Measurements from ENCODE around the gene EMCN.
"Not testable (repeated sequence)": the region's sequence is repeated elsewhere in the genome, so short reads cannot be mapped to it uniquely, and the experiment has no call there.

EMCN gene

DNA sequence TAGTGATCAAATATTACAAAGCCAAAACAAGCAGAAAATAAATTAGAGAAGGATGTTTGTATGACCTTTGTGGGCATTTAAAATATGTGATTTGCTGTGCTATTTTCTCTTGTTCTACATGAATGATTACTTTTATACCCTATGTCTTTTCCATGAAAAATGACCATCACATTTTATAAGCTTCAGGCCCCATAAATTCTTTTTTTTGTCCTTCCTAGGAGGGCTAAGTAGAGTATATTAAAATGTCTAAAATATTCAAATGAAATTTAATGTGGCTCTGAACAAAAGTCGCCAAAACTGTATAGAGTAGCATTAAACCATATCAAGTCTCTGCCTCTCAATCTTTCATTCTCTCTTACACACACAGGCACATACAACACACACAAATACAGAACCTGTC lies 15.9 kb upstream of the EMCN start:
- FAIRE-seq, result no peak
- DNase-seq (ENCODE audit: insufficient read length, low spot score), result no peak
- no peak for TF ChIP-seq POU2F2 (IDR thresholded peaks at IDR 0.05; ENCODE audit: low read depth, low read length)
- no peak for TF ChIP-seq PAX5 (IDR thresholded peaks at IDR 0.05; ENCODE audit: insufficient read depth, low read length, severe bottlenecking)
- TF ChIP-seq POLR2A (IDR thresholded peaks at IDR 0.05; ENCODE audit: low read depth, low read length), result no peak
- no peak for TF ChIP-seq TAF1 (IDR thresholded peaks at IDR 0.05; ENCODE audit: low read depth, low read length)
- no peak for TF ChIP-seq POLR2AphosphoS5 (IDR thresholded peaks at IDR 0.05; ENCODE audit: low read depth, low read length)
- TF ChIP-seq SPI1 (IDR thresholded peaks at IDR 0.05; ENCODE audit: low read depth, low read length), result no peak

DNA sequence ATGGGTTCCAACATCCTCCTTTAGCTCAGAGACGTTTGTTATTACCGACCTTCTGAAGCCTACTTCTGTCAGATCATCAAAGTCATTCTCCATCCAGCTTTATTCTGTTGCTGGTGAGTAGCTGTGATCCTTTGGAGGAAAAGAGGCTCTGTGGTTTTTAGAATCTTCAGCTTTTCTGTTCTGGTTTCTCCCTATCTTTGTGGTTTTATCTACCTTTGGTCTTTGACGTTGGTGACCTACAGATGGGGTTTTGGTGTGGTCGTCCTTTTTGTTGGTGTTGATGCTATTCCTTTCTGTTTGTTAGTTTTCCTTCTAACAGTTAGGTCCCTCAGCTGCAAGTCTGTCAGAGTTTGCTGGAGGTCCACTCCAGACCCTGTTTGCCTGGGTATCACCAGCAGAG lies 12.3 kb upstream of the EMCN start:
- not testable (repeated sequence) for FAIRE-seq; DNase-seq (ENCODE audit: insufficient read length, low spot score)

DNA sequence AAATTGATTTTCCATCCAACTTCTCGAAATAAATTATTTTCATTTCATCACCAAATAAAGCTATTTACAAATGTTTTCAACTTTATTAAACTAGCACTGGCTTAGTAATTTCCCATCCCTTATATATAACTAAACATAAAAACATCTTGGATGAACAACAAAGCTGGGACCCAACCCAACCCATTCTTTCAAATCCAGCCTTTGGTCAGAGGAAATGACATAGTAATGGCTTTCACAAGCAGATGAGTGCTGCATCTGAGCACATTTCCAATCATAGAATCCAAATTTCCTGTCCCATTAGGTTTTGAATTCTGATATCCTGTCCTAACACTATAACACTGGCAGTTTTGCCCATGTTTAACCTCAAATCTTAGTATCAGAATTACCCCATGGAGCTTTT lies 7.9 kb upstream of the EMCN start:
- no peak for TF ChIP-seq POU2F2 (IDR thresholded peaks at IDR 0.05; ENCODE audit: low read depth, low read length)
- no peak for TF ChIP-seq SPI1 (IDR thresholded peaks at IDR 0.05; ENCODE audit: low read depth, low read length)
- no peak for TF ChIP-seq POLR2A (IDR thresholded peaks at IDR 0.05; ENCODE audit: low read depth, low read length)
- no peak for TF ChIP-seq POLR2AphosphoS5 (IDR thresholded peaks at IDR 0.05; ENCODE audit: low read depth, low read length)
- TF ChIP-seq PAX5 (IDR thresholded peaks at IDR 0.05; ENCODE audit: insufficient read depth, low read length, severe bottlenecking), result no peak
- no peak for TF ChIP-seq TAF1 (IDR thresholded peaks at IDR 0.05; ENCODE audit: low read depth, low read length)
- DNase-seq (ENCODE audit: insufficient read length, low spot score) (no peak), FAIRE-seq (no peak)

DNA sequence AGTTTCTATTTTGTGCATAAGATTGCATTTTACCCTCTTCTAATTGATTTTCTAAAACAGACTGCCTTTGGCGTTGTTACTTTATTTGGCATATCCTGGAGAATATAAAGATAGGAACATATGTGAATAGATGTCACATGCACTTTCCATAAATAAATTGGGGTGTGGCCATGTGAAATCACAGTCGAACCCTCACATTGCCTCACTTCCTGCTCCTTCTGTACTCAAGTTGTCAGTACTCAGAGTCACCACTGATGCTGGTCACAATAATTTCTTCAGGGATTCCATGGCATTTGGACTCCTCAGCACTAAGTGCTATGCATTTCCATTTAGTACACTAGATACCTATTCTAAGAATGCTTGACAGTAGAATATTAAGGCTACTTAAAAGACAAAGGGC lies 1.4 kb upstream of the EMCN start:
- no peak for FAIRE-seq
- no peak for TF ChIP-seq TAF1 (IDR thresholded peaks at IDR 0.05; ENCODE audit: low read depth, low read length)
- TF ChIP-seq PAX5 (IDR thresholded peaks at IDR 0.05; ENCODE audit: insufficient read depth, low read length, severe bottlenecking), result no peak
- no peak for TF ChIP-seq SPI1 (IDR thresholded peaks at IDR 0.05; ENCODE audit: low read depth, low read length)
- TF ChIP-seq POU2F2 (IDR thresholded peaks at IDR 0.05; ENCODE audit: low read depth, low read length), result no peak
- TF ChIP-seq POLR2A (IDR thresholded peaks at IDR 0.05; ENCODE audit: low read depth, low read length), result no peak
- no peak for TF ChIP-seq POLR2AphosphoS5 (IDR thresholded peaks at IDR 0.05; ENCODE audit: low read depth, low read length)
- DNase-seq (ENCODE audit: insufficient read length, low spot score), result no peak

DNA sequence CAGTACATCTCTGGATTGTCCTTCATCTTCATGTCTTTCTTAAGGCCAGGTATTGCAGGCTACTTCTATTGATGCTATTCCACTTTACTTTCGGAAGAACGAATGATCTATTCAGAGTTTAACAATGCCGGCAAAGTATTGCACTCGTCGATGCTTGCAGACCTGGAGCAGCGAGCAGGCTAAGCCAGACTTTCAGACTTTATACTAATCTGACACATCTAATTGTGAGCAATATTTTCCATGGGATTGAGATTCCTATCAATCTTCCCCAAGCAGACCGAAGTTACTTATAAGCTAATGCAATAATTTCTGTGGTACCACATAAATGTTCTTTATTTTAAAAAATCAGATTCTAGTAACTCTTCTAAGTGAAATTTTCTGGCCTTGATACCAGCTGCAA lies 1.6 kb downstream of the EMCN start:
- no peak for FAIRE-seq
- no peak for TF ChIP-seq POLR2AphosphoS5 (IDR thresholded peaks at IDR 0.05; ENCODE audit: low read depth, low read length)
- no peak for TF ChIP-seq POU2F2 (IDR thresholded peaks at IDR 0.05; ENCODE audit: low read depth, low read length)
- no peak for TF ChIP-seq SPI1 (IDR thresholded peaks at IDR 0.05; ENCODE audit: low read depth, low read length)
- no peak for TF ChIP-seq PAX5 (IDR thresholded peaks at IDR 0.05; ENCODE audit: insufficient read depth, low read length, severe bottlenecking)
- TF ChIP-seq TAF1 (IDR thresholded peaks at IDR 0.05; ENCODE audit: low read depth, low read length), result no peak
- TF ChIP-seq POLR2A (IDR thresholded peaks at IDR 0.05; ENCODE audit: low read depth, low read length), result no peak

DNA sequence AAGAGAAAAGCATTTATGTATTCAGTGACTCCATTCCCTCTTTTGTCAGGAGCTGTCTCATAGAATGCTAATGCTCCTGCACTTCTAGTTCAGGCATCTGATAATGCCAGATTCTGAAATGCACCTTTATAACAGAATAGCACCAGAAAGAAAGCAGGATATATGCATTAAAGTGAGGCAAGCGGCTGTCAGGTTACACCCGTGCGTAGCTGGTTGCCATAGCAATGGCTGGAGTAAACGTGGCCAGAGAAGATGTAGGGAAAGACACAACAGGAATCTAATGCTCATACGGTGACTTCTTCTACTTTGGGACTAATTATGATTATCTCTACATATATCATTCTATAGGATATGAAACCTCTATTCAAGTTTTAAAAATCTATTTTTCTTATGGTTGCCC lies 5.9 kb downstream of the EMCN start:
- no peak for TF ChIP-seq TAF1 (IDR thresholded peaks at IDR 0.05; ENCODE audit: low read depth, low read length)
- FAIRE-seq (no peak), DNase-seq (ENCODE audit: insufficient read length, low spot score) (no peak)

More for the DNA sequence above, 1.6 kb downstream of the EMCN start:
- DNase-seq (ENCODE audit: insufficient read length, low spot score), result no peak

DNA sequence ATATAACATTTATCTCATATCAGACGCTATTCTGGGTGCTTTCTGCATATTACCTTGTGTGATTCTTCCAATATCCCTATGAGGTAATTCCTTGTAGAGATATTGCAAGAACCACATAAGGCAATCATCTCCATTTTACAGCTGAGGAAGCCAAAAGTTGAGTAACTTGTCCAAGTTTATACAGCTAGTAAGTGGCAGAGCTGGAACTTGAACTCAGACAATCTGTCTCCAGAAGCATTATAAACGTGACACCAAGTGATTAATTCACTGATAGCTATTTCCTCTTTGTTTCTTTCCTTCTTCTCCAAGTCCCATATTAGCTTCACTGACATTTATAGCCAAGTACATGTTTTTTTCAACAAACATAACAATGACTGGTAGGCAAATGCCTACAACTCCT lies 7.3 kb downstream of the EMCN start:
- FAIRE-seq (no peak), DNase-seq (ENCODE audit: insufficient read length, low spot score) (no peak)
- TF ChIP-seq POLR2AphosphoS5 (IDR thresholded peaks at IDR 0.05; ENCODE audit: low read depth, low read length) (no peak), POLR2A (IDR thresholded peaks at IDR 0.05; ENCODE audit: low read depth, low read length) (no peak), POU2F2 (IDR thresholded peaks at IDR 0.05; ENCODE audit: low read depth, low read length) (no peak), TAF1 (IDR thresholded peaks at IDR 0.05; ENCODE audit: low read depth, low read length) (no peak), SPI1 (IDR thresholded peaks at IDR 0.05; ENCODE audit: low read depth, low read length) (no peak), PAX5 (IDR thresholded peaks at IDR 0.05; ENCODE audit: insufficient read depth, low read length, severe bottlenecking) (no peak)

DNA sequence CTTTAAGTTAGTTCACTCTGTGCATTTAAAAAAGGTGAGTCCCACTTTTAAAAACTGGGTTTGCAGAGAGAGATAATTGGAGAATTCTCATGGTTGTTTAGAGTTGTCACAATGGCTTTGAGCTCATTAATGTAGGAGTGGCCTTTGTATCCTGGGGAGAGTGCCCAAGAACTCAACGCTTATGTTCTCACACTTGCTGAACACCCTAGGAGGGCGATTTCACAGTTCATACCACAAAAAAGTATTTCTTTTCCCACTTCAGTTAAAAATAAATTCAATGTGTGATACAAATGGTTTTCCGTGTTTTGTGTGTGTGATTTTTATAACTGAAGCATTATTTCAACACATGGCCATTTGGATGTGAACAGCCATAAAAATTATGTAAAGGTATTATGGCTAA lies 8.4 kb downstream of the EMCN start:
- DNase-seq (ENCODE audit: insufficient read length, low spot score) (no peak), FAIRE-seq (no peak)
- TF ChIP-seq POU2F2 (IDR thresholded peaks at IDR 0.05; ENCODE audit: low read depth, low read length) (no peak), POLR2A (IDR thresholded peaks at IDR 0.05; ENCODE audit: low read depth, low read length) (no peak), TAF1 (IDR thresholded peaks at IDR 0.05; ENCODE audit: low read depth, low read length) (no peak), SPI1 (IDR thresholded peaks at IDR 0.05; ENCODE audit: low read depth, low read length) (no peak), POLR2AphosphoS5 (IDR thresholded peaks at IDR 0.05; ENCODE audit: low read depth, low read length) (no peak), PAX5 (IDR thresholded peaks at IDR 0.05; ENCODE audit: insufficient read depth, low read length, severe bottlenecking) (no peak)

DNA sequence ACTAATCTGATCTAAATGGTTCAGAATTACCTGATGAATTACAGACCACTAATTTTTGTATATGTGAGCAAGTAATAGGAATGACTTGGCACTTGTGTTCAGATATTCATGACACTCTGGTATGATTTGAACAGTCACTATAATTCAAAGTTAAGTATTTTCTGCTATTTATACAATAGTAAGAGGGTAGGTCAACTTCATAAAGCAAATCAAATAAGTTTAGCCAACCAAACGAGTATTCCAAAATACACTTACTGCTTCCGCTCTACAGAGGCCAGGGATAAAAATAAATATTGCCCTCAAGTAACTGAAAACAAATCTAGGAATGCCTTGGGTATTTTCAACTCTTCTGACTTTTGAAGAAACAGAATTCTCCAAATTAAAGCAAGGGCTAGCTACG lies 9.1 kb downstream of the EMCN start:
- FAIRE-seq (no peak), DNase-seq (ENCODE audit: insufficient read length, low spot score) (no peak)
- TF ChIP-seq POLR2AphosphoS5 (IDR thresholded peaks at IDR 0.05; ENCODE audit: low read depth, low read length) (no peak), POU2F2 (IDR thresholded peaks at IDR 0.05; ENCODE audit: low read depth, low read length) (no peak), PAX5 (IDR thresholded peaks at IDR 0.05; ENCODE audit: insufficient read depth, low read length, severe bottlenecking) (no peak), SPI1 (IDR thresholded peaks at IDR 0.05; ENCODE audit: low read depth, low read length) (no peak), TAF1 (IDR thresholded peaks at IDR 0.05; ENCODE audit: low read depth, low read length) (no peak), POLR2A (IDR thresholded peaks at IDR 0.05; ENCODE audit: low read depth, low read length) (no peak)

DNA sequence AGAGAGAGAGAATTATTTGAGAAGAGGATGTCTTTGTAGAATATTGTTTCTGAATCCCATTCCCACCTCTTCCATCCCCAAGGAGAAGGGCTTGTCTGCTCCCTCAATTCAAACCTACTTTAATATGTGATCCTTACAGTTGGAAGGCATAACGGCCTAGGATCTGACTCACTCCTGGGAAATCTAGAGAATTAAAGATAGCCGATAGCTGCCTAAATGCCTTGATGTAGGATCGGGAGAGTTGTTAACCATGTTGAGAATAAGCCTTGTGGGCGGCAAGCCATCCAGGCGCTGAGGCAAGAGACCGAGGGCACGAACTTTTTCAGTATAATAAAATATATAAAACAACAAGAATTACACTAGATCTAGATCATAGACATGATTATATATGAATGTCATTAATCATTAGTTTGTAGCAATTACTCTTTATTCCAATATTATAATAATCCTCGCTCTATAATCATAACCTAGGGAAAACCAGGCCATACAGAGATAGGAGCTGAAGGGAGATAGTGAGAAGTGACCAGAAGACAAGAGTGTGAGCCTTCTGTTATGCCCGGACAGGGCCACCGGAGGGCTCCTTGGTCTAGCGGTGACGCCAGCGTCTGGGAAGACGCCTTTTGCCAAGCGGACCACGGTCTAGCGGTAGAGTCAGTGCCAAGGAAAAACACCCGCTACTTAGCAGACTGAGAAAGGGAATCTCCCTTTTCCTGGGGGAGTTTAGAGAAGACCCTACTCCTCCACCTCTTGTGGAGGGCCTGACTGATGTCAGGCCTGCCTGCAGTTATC lies 13.5 kb downstream of the EMCN start:
- TF ChIP-seq PAX5 (IDR thresholded peaks at IDR 0.05; ENCODE audit: insufficient read depth, low read length, severe bottlenecking), result no peak
- no peak for TF ChIP-seq SPI1 (IDR thresholded peaks at IDR 0.05; ENCODE audit: low read depth, low read length)
- TF ChIP-seq TAF1 (IDR thresholded peaks at IDR 0.05; ENCODE audit: low read depth, low read length), result no peak
- TF ChIP-seq POLR2A (IDR thresholded peaks at IDR 0.05; ENCODE audit: low read depth, low read length), result no peak
- TF ChIP-seq POLR2AphosphoS5 (IDR thresholded peaks at IDR 0.05; ENCODE audit: low read depth, low read length), result no peak
- no peak for TF ChIP-seq POU2F2 (IDR thresholded peaks at IDR 0.05; ENCODE audit: low read depth, low read length)
- FAIRE-seq (no peak), DNase-seq (ENCODE audit: insufficient read length, low spot score) (no peak)
